Kidney epithelial cell (primary cell): ENCODE results near the gene PSMA6. TPM values are rescaled to one million over a fixed set of nuclear protein-coding genes. Genes with fewer than 3 reads are reported as not detected.
"Not testable (repeated sequence)": the region's sequence is repeated elsewhere in the genome, so short reads cannot be mapped to it uniquely, and the experiment has no call there.

Experiments used
- DNase-seq: peaks from one replicate; pipeline ENCODE4 v3.0.0-alpha.2; 2010; ENCODE audit warnings: low read depth
- H3K27me3 ChIP-seq: 2 replicates; pipeline ENCODE4 v1.6.0; 2011; ENCODE audit warnings: low read length; ENCODE audit not compliant: control insufficient read depth, insufficient read depth
- H3K36me3 ChIP-seq: 2 replicates; pipeline ENCODE4 v1.5.1; 2011; ENCODE audit warnings: low read length; ENCODE audit not compliant: control insufficient read depth, insufficient read depth
- H3K4me3 ChIP-seq: 2 replicates; pipeline ENCODE4 v1.5.1; 2011; ENCODE audit warnings: low read depth, mild to moderate bottlenecking, control low read depth, low read length
- total RNA-seq: library from RNA; depleted of rRNA; stranded (reverse); fragments of >200 nt; gene quantifications from 2 replicates; pipeline ENCODE4 v1.2.3, GENCODE V29; 2015
- TF ChIP-seq, protein P1 (sequence below): IDR thresholded peaks from 2 replicates; pipeline ENCODE4 v1.5.1; 2011; ENCODE audit warnings: mild to moderate bottlenecking, moderate library complexity, low read length, control low read depth, inconsistent platforms; ENCODE audit not compliant: insufficient read depth, poor library complexity, severe bottlenecking

Gene PSMA6
- total RNA-seq, 1 donor from 2014 or later: 214 TPM

DNA sequence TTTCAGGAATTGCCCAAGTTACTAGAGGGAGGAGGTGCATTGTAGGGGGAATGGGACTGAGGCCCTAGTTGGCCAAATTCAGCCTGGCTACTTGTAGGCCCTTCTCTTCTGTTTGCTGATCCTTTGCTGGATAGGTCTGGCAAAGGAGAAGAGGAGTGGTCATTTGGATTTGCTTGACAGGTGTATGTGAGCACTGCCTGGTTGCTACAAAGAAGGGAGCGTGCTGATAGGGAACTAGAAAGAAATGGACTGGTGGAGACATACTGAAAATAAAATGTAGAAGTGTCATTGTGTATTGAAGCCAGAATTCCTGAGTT, 3.6 kb downstream of the PSMA6 start:
- TF ChIP-seq, protein P1, sequence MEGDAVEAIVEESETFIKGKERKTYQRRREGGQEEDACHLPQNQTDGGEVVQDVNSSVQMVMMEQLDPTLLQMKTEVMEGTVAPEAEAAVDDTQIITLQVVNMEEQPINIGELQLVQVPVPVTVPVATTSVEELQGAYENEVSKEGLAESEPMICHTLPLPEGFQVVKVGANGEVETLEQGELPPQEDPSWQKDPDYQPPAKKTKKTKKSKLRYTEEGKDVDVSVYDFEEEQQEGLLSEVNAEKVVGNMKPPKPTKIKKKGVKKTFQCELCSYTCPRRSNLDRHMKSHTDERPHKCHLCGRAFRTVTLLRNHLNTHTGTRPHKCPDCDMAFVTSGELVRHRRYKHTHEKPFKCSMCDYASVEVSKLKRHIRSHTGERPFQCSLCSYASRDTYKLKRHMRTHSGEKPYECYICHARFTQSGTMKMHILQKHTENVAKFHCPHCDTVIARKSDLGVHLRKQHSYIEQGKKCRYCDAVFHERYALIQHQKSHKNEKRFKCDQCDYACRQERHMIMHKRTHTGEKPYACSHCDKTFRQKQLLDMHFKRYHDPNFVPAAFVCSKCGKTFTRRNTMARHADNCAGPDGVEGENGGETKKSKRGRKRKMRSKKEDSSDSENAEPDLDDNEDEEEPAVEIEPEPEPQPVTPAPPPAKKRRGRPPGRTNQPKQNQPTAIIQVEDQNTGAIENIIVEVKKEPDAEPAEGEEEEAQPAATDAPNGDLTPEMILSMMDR: no peak
- H3K36me3 ChIP-seq: no peaks in the 10 kb centered on the region

DNA sequence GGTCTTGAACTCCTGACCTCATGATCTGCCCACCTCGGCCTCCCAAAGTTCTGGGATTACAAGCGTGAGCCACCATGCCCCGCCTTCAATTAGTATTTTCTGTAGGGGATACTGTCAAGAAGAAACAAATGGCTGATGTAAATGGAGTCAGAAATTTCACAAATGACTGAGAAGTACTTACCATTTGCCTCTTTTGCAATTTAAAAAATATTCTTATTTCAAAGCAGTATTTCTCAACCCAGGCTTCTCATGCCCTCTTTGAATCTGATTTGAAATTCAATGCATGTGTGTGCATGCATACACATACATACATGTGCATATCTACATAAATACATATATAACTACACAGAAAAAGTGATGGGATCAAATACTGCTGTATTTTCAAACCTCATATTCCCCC, 4.4 kb downstream of the PSMA6 start:
- DNase-seq: no peak
- Histone ChIP-seq H3K36me3 (no peaks in the 10 kb centered on the region), H3K4me3 (no peak overlapping the region), H3K27me3 (no peaks in the 10 kb centered on the region)
- TF ChIP-seq, protein P1: no peak

More for the DNA sequence above, 3.6 kb downstream of the PSMA6 start:
- Histone ChIP-seq H3K4me3 (no peak overlapping the region), H3K27me3 (no peaks in the 10 kb centered on the region)
- no peak for DNase-seq

DNA sequence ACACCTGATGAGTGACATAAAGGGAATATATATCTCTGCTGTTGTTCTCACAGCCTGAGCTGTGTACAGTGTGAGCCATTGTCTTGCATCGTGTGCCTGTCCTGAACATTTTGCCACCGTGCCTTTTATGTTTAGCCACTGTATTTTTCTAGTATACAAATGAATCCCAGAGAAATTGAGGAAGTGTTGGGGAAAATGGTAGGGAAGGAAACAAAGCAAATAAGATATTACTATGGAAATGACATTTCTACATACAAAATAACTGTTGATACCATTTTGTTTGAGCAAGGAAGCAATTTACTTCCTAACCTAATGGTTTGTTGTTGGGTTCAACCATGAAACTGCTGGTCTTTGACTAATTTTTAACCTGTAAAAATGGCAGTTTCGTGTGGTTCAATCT, 5.5 kb downstream of the PSMA6 start:
- DNase-seq: no peak
- no peaks in the 10 kb centered on the region for H3K27me3 ChIP-seq
- TF ChIP-seq, protein P1: no peak
- H3K36me3 ChIP-seq: no peaks in the 10 kb centered on the region
- no peak overlapping the region for H3K4me3 ChIP-seq

- H3K36me3 ChIP-seq: no peaks in the 10 kb centered on the region
- TF ChIP-seq, protein P1: no peak
- H3K4me3 ChIP-seq: no peak overlapping the region
- no peaks in the 10 kb centered on the region for H3K27me3 ChIP-seq
- DNase-seq: no peak
These were observed 6.2 kb downstream of the PSMA6 start for GRCh38 chr14:35298351-35298750.

GRCh38 chr14:35299708-35300107, 7.5 kb downstream of the PSMA6 start:
- TF ChIP-seq, protein P1: no peak
- Histone ChIP-seq H3K36me3 (no peaks in the 10 kb centered on the region), H3K4me3 (no peak overlapping the region), H3K27me3 (no peaks in the 10 kb centered on the region)
- no peak for DNase-seq

DNA sequence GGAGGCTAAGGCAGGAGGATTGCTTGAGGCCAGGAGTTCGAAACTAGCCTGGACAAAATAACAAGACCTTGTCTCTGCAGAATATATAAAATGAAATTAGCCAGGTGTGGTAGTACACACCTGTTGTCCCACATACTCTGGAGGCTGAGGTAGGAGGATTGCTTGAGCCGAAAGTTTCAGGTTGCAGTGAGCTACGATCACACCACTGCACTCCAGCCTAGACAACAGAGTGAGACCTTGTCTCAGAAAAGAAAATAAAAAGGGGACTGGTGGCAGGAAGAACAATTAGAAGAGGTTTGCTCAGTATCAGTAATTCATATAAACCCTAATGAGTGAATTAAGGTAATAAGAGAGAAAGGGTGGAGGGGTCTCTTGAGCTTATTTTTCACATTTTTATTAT, 8.0 kb downstream of the PSMA6 start:
- no peaks in the 10 kb centered on the region for H3K27me3 ChIP-seq
- H3K4me3 ChIP-seq: no peak overlapping the region
- H3K36me3 ChIP-seq: no peaks in the 10 kb centered on the region
- DNase-seq: no peak
- TF ChIP-seq, protein P1: no peak

GRCh38 chr14:35301334-35301733, 9.2 kb downstream of the PSMA6 start:
- H3K4me3 ChIP-seq, H3K27me3 ChIP-seq, DNase-seq, H3K36me3 ChIP-seq: not testable (repeated sequence)
